NOMO-1 (cell line): Measurements from ENCODE around the gene PIN4.
A peak's percentile ranks its signal among the peaks of the same experiment; 100 is the strongest.
"Not testable (repeated sequence)": the region's sequence is repeated elsewhere in the genome, so short reads cannot be mapped to it uniquely, and the experiment has no call there.

Experiments
- DNase-seq, 2 experiments: peaks; one replicate each; lab custom pipeline; 2025; ENCODE audit not compliant: unreplicated experiment in 2 of 2; lab: John Stamatoyannopoulos, UW

Gene PIN4

DNA sequence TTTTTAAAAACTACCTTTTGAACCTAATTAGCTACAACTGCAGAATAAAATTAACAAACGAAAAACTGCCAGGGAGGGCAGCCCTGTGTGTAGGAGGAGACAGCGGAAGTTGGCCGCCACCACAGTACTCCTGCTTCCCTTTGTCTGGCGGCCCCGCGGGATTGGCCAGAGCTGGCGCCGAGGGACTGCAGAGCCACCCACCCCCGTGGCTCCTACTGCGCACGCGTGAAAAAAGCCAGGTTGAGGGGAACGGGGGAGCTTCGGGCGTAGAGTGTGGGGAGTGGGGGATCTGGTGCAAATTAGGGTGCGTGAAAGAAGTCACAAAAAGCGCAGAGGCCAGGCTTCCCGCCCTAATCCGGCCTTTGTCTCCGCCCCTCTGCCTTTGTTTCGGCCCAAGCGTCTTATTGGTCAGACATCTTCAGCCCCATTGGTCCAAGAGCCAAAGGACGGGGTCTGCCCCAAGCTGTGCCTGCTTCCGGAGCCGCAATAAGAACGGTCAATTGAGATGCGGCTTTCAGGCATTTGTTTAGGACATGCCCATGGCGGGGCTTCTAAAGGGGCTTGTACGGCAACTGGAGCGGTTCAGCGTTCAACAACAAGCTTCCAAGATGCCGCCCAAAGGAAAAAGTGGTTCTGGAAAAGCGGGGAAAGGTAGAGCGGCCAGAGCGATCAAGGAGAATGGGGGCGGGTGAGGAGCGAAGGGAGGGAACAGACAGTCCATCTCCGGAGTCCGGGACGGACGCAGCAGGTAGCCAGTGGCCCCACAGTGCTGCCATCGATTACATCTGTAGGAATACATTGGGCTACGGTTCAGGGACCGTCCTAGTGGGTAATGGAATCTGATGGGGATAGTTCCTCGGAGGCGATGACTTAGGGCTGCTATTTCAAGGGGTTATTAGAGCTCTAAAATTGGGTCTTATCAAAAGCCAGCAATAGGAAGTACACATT, at the start of gene PIN4:
PIN4 (plus strand) TSS at position 580 of the 948 bp plus-strand sequence; CDS start at position 609, 29 bp downstream.
- DNase-seq: peak; percentile 86 to 88

DNA sequence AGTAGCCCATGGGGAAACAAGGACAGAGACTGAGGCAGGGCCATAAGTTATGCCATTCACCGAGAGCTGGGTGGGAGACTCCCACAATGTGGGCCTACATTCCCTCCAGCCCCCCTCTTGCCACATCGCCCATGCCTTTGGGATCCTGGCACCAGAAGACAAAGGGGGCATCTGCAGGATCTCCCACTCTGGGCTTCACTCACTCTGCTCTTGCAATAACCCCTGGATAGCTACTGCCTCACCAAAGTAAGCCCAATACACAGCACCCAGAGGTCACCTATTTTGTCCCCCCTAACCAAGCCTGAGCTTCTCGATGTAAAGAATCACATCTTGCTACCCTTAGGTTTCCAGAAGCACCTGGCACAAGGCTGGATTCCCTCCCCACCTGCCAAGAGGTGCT, 49.1 kb upstream of the PIN4 start:
- no peak for DNase-seq

- DNase-seq: no peak
These were observed 47.6 kb upstream of the PIN4 start for GRCh38 chrX:72133851-72134546.

- DNase-seq: no peak
These were observed 43.6 kb upstream of the PIN4 start for GRCh38 chrX:72137846-72138495.

DNA sequence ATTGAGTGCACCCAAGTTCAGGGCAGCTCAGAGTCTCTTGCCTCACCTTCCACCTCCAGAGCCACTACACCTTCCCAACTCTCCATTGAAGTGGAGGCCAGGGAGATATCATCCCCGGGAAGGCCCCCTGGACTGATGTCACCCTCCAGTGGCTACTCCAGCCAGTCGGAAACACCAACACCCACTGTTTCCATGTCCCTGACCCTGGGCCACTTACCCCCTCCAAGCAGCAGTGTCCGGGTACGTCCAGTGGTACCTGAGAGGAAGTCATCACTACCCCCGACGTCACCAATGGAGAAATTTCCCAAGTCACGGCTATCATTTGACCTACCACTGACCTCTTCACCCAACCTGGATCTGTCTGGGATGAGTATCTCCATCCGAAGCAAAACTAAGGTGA, 42.0 kb upstream of the PIN4 start:
- no peak for DNase-seq

DNA sequence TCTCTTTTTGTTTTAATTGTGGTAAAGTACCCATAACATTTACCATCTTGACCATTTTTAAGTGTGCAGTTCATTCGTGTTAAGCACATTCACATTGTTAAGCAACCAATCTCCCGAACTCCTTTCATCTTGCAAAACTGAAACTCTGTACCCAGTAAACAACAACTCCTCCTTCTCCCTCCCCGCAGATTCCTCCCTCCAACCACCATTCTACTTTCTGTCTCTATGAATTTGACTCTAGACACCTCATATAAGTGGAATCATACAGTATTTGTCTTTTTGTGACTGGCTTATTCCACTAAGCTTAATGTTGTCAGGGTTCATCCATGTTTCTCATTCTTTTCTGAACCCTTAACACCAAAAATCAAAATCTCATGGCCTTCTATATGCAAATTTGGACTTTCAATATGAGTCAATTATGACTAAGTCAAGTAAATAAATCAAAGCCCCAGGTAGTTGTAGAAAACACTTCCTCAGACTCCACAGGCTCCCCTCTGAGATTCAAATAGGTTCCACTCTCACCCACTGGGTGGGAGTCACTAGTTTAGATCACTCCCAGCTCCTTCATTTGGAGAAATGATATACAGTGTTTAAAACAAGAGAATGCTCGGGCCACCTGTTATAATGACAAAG, 40.1 kb upstream of the PIN4 start:
- no peak for DNase-seq

DNA sequence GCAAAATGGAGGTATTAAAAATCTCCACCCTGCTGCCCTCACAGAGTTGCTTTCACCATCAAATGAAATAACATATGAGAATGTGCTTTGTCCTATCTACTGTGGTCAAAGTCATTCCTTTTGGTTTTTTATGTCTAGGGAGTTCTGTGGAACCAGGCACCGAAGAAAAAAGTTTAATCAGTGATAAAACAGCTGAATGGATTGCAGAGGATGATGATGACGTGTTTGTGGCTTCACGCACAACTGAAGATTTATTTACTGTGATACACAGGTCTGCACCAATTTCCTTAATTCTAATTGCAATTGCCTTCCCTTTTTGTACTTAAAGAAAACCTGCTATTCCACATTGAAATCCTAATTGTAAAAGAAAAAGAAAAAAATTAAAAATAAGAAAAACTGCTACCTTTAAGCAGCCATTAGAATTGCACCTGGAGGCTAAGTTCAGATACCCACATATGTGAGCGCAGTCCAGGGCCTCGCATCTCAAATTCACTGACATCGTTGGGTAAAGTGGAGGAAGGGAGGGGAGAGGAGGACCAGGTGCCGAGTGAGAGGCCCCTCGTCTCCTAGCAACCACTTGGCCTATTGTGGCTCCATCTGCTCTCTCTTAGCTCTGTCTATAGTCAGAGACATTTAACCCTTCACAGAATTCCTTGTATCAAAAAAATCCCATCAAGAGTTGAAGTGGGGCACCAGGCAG, 39.3 kb upstream of the PIN4 start:
- DNase-seq: peak in 1 of 2 experiments; percentile 13

- DNase-seq: no peak
These were observed 38.6 kb upstream of the PIN4 start for GRCh38 chrX:72142794-72143608.

- no peak for DNase-seq
These were observed 38.0 kb upstream of the PIN4 start for GRCh38 chrX:72143609-72143907.

- no peak for DNase-seq
These were observed 36.4 kb upstream of the PIN4 start for GRCh38 chrX:72145181-72145580.

- DNase-seq: no peak
These were observed 35.0 kb upstream of the PIN4 start for GRCh38 chrX:72146527-72146926.

GRCh38 chrX:72158773-72159172, 22.8 kb upstream of the PIN4 start:
- no peak for DNase-seq

DNA sequence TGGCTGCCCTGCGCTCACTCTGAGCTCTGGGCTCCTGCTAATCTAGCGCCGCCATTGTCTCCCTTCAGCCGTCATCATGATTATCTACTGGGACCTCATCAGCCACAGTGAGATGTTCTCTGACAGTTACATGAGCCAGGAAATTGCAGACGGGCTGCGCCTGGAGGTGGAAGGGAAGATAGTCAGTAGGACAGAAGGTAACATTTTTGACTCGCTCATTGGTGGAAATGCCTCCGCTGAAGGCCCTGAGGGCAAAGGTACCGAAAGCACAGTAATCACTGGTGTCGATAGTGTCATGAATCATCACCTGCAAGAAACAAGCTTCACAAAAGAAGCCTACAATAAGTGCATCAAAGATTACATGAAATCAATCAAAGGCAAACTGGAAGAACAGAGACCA, 21.8 kb upstream of the PIN4 start:
- DNase-seq: no peak

DNA sequence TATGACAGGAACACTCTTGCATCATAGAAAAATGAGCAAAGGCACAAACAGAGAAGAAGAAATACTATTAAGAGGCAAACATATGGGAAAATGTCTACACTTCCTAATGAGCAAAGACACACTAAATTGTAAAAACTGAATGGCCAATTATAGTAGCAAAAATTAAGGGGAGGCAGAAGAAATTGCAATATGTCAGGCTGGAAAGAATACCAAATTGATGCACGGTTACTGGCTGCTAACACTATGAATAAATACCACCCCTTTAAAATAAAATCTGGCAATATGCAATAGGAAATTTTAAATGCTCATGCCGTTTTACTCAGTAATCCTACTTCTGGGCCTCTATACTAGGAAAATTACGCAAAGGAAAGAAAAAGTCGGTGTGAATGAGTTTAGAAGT, 16.0 kb upstream of the PIN4 start:
- no peak for DNase-seq

GRCh38 chrX:72169008-72169728, 12.4 kb upstream of the PIN4 start:
- no peak for DNase-seq

- DNase-seq: not testable (repeated sequence)
These were observed 5.3 kb upstream of the PIN4 start for GRCh38 chrX:72176289-72176688.

- no peak for DNase-seq
These were observed 4.6 kb upstream of the PIN4 start for GRCh38 chrX:72176981-72177380.

- no peak for DNase-seq
These were observed 1.0 kb upstream of the PIN4 start for GRCh38 chrX:72180539-72180938.

DNA sequence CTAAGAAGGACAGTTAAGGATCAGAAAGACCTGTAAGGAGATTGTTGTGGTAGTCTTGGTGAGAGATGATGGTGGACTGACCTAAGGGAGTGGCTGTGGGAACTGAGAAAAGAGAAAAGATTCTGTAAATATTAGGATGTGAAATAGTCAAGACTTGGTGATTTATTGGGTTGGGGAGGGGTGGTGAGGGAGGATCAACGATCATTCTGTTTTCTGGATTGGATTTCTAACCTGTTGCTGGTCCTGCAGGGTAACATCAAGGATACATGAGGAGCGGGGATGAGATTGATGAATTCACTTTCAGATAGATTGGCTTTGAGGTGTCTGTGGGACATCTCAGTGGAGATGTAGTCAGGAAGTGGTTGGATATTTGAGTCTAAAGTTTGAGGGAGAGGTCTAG, 1.4 kb downstream of the PIN4 start:
- DNase-seq: no peak
